Heart left ventricle (tissue), 16 donors: ENCODE measurements around the gene TCF4. TPM values are rescaled to one million over a fixed set of nuclear protein-coding genes. Genes with fewer than 3 reads are reported as not detected.

Experiments used
- ATAC-seq, 4 donors: fragments of 200-7000 bp; cut with Tn5 transposase; one replicate each; pipeline ENCODE4 v1.9.1; 2020 to 2022; ENCODE audit warnings: moderate library complexity in 4 of 4, mild to moderate bottlenecking in 3 of 4, moderate number of reproducible peaks in 1 of 4
- DNase-seq, 5 donors: peaks; one replicate each; pipeline ENCODE4 v3.0.0-alpha.2; 2020
- H3K27ac ChIP-seq, 12 donors: fragments of 200-600 bp; sonication (generic) in 4 of 12; one replicate each; pipeline versions ENCODE4 v1.5.0 to v1.8.0; 2016 to 2022; ENCODE audit warnings: mild to moderate bottlenecking in 2 of 12
- H3K27me3 ChIP-seq, 9 donors: fragments of 200-600 bp; sonication (generic) in 2 of 9; one replicate each; pipeline versions ENCODE4 v1.5.1 to v1.8.0; 2016 to 2022; ENCODE audit warnings: mild to moderate bottlenecking in 3 of 9
- H3K36me3 ChIP-seq, 9 donors: fragments of 200-600 bp; sonication (generic) in 2 of 9; one replicate each; pipeline versions ENCODE4 v1.5.0 to v1.8.0; 2018 to 2022; ENCODE audit warnings: mild to moderate bottlenecking in 2 of 9
- H3K4me1 ChIP-seq, 12 donors: fragments of 200-600 bp; sonication (generic) in 4 of 12; one replicate each; pipeline versions ENCODE4 v1.5.0 to v1.8.0; 2016 to 2022; ENCODE audit warnings: mild to moderate bottlenecking in 3 of 12
- H3K4me3 ChIP-seq, 12 donors: fragments of 200-600 bp; sonication (generic) in 4 of 12; one replicate each; pipeline versions ENCODE4 v1.5.0 to v1.8.0; 2017 to 2022; ENCODE audit warnings: mild to moderate bottlenecking in 9 of 12, moderate library complexity in 4 of 12
- H3K9me3 ChIP-seq, 12 donors: fragments of 200-600 bp; sonication (generic) in 4 of 12; one replicate each; pipeline versions ENCODE4 v1.5.0 to v1.8.0; 2016 to 2022; ENCODE audit warnings: mild to moderate bottlenecking in 1 of 12
- POLR2A ChIP-seq, 2 donors: fragments of 450-650 bp; IDR thresholded peaks; one replicate each; pipeline ENCODE4 v1.6.1; 2017; ENCODE audit warnings: antibody characterized with exemption in 2 of 2, mild to moderate bottlenecking in 2 of 2, moderate library complexity in 2 of 2
- WGBS, 4 donors: extraction: QIAGEN DNeasy Blood & Tissue Kit in 2 of 4; methylation state at CpG; one replicate each; pipeline versions ENCODE4 v1.1.5 to v1.1.7; 2013 to 2018; 5-methylcytosine and 5-hydroxymethylcytosine counted together
- intact Hi-C, 10 donors: fragments of 100-400 bp; cut with DNase I; formaldehyde crosslinking; loops; one replicate each; pipeline versions ENCODE4 v1.11.1 to v1.14.2; 2022
- polyA plus RNA-seq, 2 donors: library from polyadenylated mRNA; stranded (reverse); fragments of 200-250 nt; gene quantifications; one replicate each; pipeline ENCODE4 v1.2.3, GENCODE V29; 2013
- total RNA-seq, 9 donors: library from RNA; depleted of rRNA in 2 of 9; stranded (reverse); fragments of >200 nt in 2 of 9; fragmentation: NEBNext Ultra II Directional in 3 of 9; extraction: Animal tissue kit (Norgen Biotek cat#: 25700) in 3 of 9; gene quantifications; one replicate each; pipeline versions ENCODE4 v1.1.0 to v1.2.4, GENCODE V29; 2016 to 2023
- TF ChIP-seq, protein P1 (sequence below), 12 donors: fragments of 200-600 bp; sonication (generic) in 4 of 12; IDR thresholded peaks; one replicate each; pipeline versions ENCODE4 v1.5.0 to v1.8.0; 2018 to 2022; ENCODE audit warnings: antibody characterized with exemption in 12 of 12, mild to moderate bottlenecking in 5 of 12
- donor health status: ischemic (EF 13 %, LVEDD 7.1; RV severe dilation, severe dysfunction).
- donor health status: healthy with polysubstance abuse.
- donor health status: DM: no; HTN: yes; CAD: no.
- donor health status: DM: no; HTN: no; CAD: no.
- donor health status: ischemic (EF 25% LVEDD 6.9; RV normal size, moderate dysfunction).
- donor health status: ischemic (EF 25% LVEDD 5.7; RV mildly dilated, moderate dysfunction).
- donor health status: healthy.
- donor health status: DM: yes; HTN: yes; CAD: no.
- donor health status: ischemic (EF 35%, LVEDD 5.7; RV mildly dilated, moderate dysfunction).
- donor health status: nonischemic (EF 11% LVEDD 7.7; RV severe dilation, severe dysfunction).
- donor health status: DM: yes; HTN: yes; CAD: no.
- donor health status: PGD.
- donor health status: ischemic (EF 29% LVEDD 5.4; RV normal size, mild dysfunction).
- donor health status: nonischemic (EF 23%, LVEDD 6.1; RV moderate dilation, normal function).

Gene TCF4
- total and polyA plus RNA-seq, 11 donors = 12.8 to 119 (median 71.5) TPM

DNA sequence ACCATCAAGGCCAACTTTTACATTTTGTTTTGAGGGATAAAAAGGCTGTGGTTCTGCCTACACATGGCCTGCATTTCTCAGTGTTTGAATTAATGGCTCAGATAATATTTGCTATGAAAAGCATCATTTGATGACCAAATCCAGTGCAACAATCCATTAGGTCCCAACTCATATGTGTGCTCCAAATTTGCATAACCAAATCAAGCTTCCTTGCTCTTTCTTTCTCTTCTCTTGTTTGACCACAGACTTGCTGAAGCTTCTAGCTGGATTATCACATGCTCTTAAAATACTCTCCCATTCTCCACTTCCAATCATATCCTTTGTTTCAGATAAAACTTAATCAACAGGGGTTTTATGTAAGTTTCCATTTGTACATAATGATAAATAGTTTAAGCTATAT is 147.0 kb downstream of the TCF4 start:
- Histone ChIP-seq H3K9me3 (peaks cover 0 to 10% (median 5%) of the 10 kb centered on the region in 12 donors), H3K4me3 (no peak overlapping the region), H3K27ac (no peak overlapping the region), H3K27me3 (no peaks in the 10 kb centered on the region), H3K4me1 (peaks cover 0 to 34% (median 6%) of the 10 kb centered on the region in 12 donors), H3K36me3 (no peaks in the 10 kb centered on the region)
- no peak for DNase-seq
- ATAC-seq = no peak
- intact Hi-C loops = no loop called here
- TF ChIP-seq, protein P1, sequence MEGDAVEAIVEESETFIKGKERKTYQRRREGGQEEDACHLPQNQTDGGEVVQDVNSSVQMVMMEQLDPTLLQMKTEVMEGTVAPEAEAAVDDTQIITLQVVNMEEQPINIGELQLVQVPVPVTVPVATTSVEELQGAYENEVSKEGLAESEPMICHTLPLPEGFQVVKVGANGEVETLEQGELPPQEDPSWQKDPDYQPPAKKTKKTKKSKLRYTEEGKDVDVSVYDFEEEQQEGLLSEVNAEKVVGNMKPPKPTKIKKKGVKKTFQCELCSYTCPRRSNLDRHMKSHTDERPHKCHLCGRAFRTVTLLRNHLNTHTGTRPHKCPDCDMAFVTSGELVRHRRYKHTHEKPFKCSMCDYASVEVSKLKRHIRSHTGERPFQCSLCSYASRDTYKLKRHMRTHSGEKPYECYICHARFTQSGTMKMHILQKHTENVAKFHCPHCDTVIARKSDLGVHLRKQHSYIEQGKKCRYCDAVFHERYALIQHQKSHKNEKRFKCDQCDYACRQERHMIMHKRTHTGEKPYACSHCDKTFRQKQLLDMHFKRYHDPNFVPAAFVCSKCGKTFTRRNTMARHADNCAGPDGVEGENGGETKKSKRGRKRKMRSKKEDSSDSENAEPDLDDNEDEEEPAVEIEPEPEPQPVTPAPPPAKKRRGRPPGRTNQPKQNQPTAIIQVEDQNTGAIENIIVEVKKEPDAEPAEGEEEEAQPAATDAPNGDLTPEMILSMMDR (IDR thresholded peaks at IDR 0.05) = no peak
- TF ChIP-seq POLR2A (IDR thresholded peaks at IDR 0.05) = no peak

DNA sequence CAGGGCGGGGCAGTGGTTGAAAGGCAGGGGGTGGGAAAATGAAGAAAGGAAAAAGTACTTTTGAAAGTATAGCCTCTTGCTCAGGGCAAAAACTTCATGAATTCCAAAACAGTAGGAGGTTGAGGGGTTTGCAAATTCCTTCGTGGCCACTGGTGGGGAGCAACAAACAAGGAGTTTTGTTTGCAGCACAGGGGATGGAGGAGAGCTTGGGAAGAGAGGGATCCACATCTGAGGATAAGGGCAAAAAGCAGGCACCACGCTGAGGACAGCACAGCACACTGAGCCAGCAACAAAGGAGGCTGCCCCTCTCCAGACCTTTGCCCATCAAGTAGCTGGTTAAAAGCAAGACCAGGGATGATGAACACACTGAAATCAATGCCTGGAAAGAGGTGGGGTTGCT is 148.9 kb downstream of the TCF4 start:
- Histone ChIP-seq H3K9me3 (no peaks in the 10 kb centered on the region), H3K36me3 (no peaks in the 10 kb centered on the region), H3K4me1 (peaks cover 0 to 33% (median 6%) of the 10 kb centered on the region in 12 donors), H3K27ac (no peak overlapping the region), H3K27me3 (no peaks in the 10 kb centered on the region), H3K4me3 (no peak overlapping the region)
- WGBS, 4 donors = 87 to 95% (median 90%) methylated on average over 3 of the region's 3 CpGs
- ATAC-seq (no peak), DNase-seq (no peak)
- intact Hi-C loops = no loop called here
- TF ChIP-seq POLR2A (IDR thresholded peaks at IDR 0.05) = no peak
- TF ChIP-seq, protein P1 (IDR thresholded peaks at IDR 0.05) = no peak

DNA sequence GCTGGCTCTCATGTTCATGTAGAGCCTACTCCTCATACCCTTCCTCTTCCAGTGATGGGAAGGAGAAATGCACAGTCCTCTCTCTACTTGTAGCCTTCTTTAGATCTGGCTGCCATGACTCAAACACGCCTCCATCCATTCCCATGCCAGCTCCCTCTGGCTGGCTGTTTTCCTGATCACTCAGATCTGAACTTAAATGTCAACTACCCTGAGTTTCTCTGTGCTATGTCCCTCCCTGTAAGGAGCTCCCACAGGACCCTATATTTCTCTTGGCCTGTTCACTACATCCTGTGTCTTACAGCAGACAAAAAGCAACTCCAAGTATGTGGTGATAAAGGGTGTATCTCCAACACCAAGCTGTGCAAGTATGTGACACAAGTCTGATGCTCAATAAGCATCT is 152.4 kb downstream of the TCF4 start:
- DNase-seq (no peak), ATAC-seq (peak in 2 of 4 donors; percentile 38 to 43)
- intact Hi-C loops = no loop called here
- H3K27ac ChIP-seq = no peak overlapping the region
- TF ChIP-seq POLR2A (IDR thresholded peaks at IDR 0.05) = no peak
- TF ChIP-seq, protein P1 (IDR thresholded peaks at IDR 0.05) = no peak
- H3K27me3 ChIP-seq = no peaks in the 10 kb centered on the region
- WGBS, 4 donors = 78 to 89% (median 85%) methylated on average over 1 of the region's 1 CpG
- H3K4me1 ChIP-seq = peaks cover 0 to 43% (median 15%) of the 10 kb centered on the region in 12 donors
- H3K4me3 ChIP-seq = no peak overlapping the region
- H3K9me3 ChIP-seq = no peaks in the 10 kb centered on the region
- no peaks in the 10 kb centered on the region for H3K36me3 ChIP-seq

DNA sequence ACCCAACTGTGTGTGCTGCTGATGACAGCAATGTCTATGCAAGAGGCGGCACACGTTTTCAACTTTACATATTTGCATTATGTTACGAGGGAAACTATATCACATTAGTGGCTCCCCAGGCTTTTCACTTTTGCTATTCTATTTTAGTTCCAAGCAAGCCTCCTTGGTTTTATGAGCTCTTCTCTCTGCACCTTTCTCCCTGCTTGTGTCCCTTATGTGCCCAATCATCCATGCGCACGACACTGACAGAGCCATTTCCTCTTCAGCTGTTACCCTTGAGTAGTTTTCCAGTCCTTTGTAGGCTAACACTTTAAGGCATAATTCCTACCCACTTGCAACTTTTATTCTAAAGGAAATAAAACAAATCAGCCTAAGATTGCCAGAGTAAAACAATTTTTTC is 154.3 kb downstream of the TCF4 start:
- H3K27ac ChIP-seq = no peak overlapping the region
- H3K9me3 ChIP-seq = no peaks in the 10 kb centered on the region
- ATAC-seq (no peak), DNase-seq (no peak)
- H3K4me3 ChIP-seq = no peak overlapping the region
- intact Hi-C loops = loop anchor here in 1 of 10 donors (5.0 kb wide), 1 partner anchor 44 kb away; no protein-coding TSS in a partner anchor
- H3K27me3 ChIP-seq = no peaks in the 10 kb centered on the region
- H3K36me3 ChIP-seq = no peaks in the 10 kb centered on the region
- peaks cover 0 to 52% (median 20%) of the 10 kb centered on the region in 12 donors for H3K4me1 ChIP-seq
- no peak for TF ChIP-seq POLR2A (IDR thresholded peaks at IDR 0.05)
- TF ChIP-seq, protein P1 (IDR thresholded peaks at IDR 0.05) = no peak
- WGBS, 4 donors = 46 to 59% (median 53%) methylated on average over 5 of the region's 5 CpGs
